CD4-positive, alpha-beta memory T cell (primary cell): Measurements from ENCODE around the gene TCERG1L. TPM values are rescaled to one million over a fixed set of nuclear protein-coding genes. Genes with fewer than 3 reads are reported as not detected.

Source experiments
- CTCF ChIA-PET: fragments of 350-600 bp; sonication (Branson Sonifier 250); formaldehyde crosslinking; loops from one replicate; lab custom pipeline; 2021; ENCODE audit warnings: inconsistent platforms; ENCODE audit not compliant: partially characterized antibody; lab: Charles Lee
- POLR2A ChIA-PET: fragments of 350-600 bp; sonication (Branson Sonifier 250); formaldehyde crosslinking; loops from one replicate; lab custom pipeline; 2021; ENCODE audit not compliant: partially characterized antibody; lab: Charles Lee
- DNase-seq, 5 donors: peaks; one replicate each; pipeline versions ENCODE4 v3.0.0 to v3.0.0-alpha.2; 2020 to 2022; ENCODE audit warnings: mixed read lengths in 1 of 5
- H3K27ac ChIP-seq: one replicate; pipeline ENCODE4 v1.7.0; 2013; ENCODE audit warnings: low read depth, low read length
- H3K27me3 ChIP-seq: 2 replicates; pipeline ENCODE4 v1.7.0; 2013; ENCODE audit warnings: mild to moderate bottlenecking, low read length, moderate library complexity; ENCODE audit not compliant: insufficient read depth
- H3K36me3 ChIP-seq: 2 replicates; pipeline ENCODE4 v1.7.0; 2013; ENCODE audit warnings: mild to moderate bottlenecking, low read length, moderate library complexity; ENCODE audit not compliant: insufficient read depth
- H3K4me1 ChIP-seq: 2 replicates; pipeline ENCODE4 v1.7.0; 2013; ENCODE audit warnings: mild to moderate bottlenecking, low read length, moderate library complexity; ENCODE audit not compliant: insufficient read depth
- H3K4me3 ChIP-seq, 2 donors: one replicate each; pipeline ENCODE4 v1.7.0; 2013; ENCODE audit warnings: low read length in 2 of 2, mild to moderate bottlenecking in 1 of 2
- H3K9me3 ChIP-seq, 2 donors: one replicate each; pipeline ENCODE4 v1.7.0; 2013; ENCODE audit warnings: low read length in 2 of 2, control low read depth in 1 of 2; ENCODE audit not compliant: control insufficient read depth in 1 of 2
- H3K27ac Mint-ChIP-seq, 7 donors: one replicate each; pipeline ENCODE4 v1.8.0; 2020 to 2021; ENCODE audit warnings: mixed read lengths in 7 of 7, mild to moderate bottlenecking in 6 of 7, inconsistent platforms in 3 of 7, moderate library complexity in 3 of 7
- H3K27me3 Mint-ChIP-seq, 2 donors: one replicate each; pipeline ENCODE4 v1.8.0; 2020 to 2021; ENCODE audit warnings: mixed read lengths in 2 of 2
- H3K36me3 Mint-ChIP-seq, 2 donors: one replicate each; pipeline ENCODE4 v1.8.0; 2020 to 2021; ENCODE audit warnings: mixed read lengths in 2 of 2, inconsistent platforms in 1 of 2, mild to moderate bottlenecking in 1 of 2
- H3K4me1 Mint-ChIP-seq, 4 donors: one replicate each; pipeline ENCODE4 v1.8.0; 2020 to 2021; ENCODE audit warnings: mixed read lengths in 4 of 4, mild to moderate bottlenecking in 1 of 4
- H3K4me3 Mint-ChIP-seq, 8 donors: one replicate each; pipeline ENCODE4 v1.8.0; 2020 to 2021; ENCODE audit warnings: mixed read lengths in 8 of 8, mild to moderate bottlenecking in 7 of 8, moderate library complexity in 6 of 8, inconsistent platforms in 3 of 8
- H3K9me3 Mint-ChIP-seq, 8 donors: one replicate each; pipeline ENCODE4 v1.8.0; 2020 to 2021; ENCODE audit warnings: mixed read lengths in 8 of 8, mild to moderate bottlenecking in 5 of 8, inconsistent platforms in 3 of 8, moderate library complexity in 1 of 8
- intact Hi-C: fragments of 100-400 bp; cut with micrococcal nuclease; formaldehyde crosslinking; loops from one replicate; pipeline ENCODE4 v1.15.1; 2023
- polyA plus RNA-seq, 2 donors: library from polyadenylated mRNA; unstranded; fragments of 300-500 nt; fragmentation: Illumina TruSeq; gene quantifications; one replicate each; pipeline ENCODE4 v1.2.3, GENCODE V29; 2021
- total RNA-seq, 2 experiments: library from RNA; stranded (reverse); gene quantifications; one replicate each; pipeline ENCODE4 v1.2.3, GENCODE V29; 2021

Gene TCERG1L
- total and polyA plus RNA-seq, 4 experiments from 2014 or later: not detected

DNA sequence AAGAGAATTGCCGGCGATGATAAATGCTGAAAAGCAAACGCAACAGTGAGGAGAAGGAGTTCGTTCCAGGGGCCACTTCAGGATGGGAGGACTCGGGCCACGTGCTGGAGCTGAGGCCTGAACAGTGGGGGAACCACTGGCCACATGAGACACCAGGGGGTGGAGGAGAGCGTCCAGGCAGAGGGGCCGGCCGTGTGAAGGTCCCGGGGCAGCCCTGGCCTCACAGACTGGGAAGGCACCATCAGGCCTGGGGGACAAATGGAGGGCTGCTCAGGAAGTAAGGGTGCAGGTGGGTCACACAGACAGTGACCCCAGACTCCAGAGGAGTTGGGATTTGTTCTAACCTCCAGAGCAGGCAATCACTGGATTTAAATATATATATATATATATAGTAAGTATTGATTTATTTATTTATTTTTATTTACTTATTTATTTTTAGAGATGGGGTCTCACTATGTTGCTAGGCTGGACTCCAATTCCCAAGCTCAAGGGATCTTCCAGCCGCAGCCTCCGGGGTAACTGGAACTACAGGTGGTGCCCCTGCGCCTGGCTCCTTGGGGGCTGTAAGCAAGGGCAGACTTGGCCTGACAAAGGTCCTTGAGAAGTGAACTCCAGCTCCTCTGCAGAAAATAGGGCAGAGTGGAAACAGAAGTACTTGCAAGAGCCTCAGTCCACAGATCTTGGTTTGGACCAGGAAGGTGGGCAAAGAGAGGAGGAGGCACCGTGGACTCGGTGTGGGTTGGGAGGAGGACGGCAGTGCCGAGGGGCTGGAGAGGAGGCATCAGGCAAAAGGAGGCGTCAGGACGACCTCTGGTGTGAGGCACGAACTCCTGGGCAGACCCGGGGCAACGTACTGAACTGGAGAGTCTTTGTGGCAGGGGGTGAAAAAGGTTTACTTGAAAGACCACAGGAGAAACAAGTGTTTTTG is 57.3 kb downstream of the TCERG1L start:
- H3K36me3 Mint-ChIP-seq: no peaks in the 10 kb centered on the region
- intact Hi-C loops: no loop called here
- CTCF ChIA-PET: no interaction called here
- no peaks in the 10 kb centered on the region for H3K4me1 Mint-ChIP-seq
- H3K27me3 Mint-ChIP-seq: peaks cover 0 to 4% of the 10 kb centered on the region in 2 donors
- Histone ChIP-seq H3K4me3 (no peak overlapping the region), H3K9me3 (no peaks in the 10 kb centered on the region), H3K4me1 (no peaks in the 10 kb centered on the region), H3K27me3 (no peaks in the 10 kb centered on the region), H3K27ac (no peak overlapping the region), H3K36me3 (no peaks in the 10 kb centered on the region)
- no peak overlapping the region for H3K4me3 Mint-ChIP-seq
- no peak overlapping the region for H3K27ac Mint-ChIP-seq
- no peak for DNase-seq
- no peaks in the 10 kb centered on the region for H3K9me3 Mint-ChIP-seq
- POLR2A ChIA-PET: no interaction called here

DNA sequence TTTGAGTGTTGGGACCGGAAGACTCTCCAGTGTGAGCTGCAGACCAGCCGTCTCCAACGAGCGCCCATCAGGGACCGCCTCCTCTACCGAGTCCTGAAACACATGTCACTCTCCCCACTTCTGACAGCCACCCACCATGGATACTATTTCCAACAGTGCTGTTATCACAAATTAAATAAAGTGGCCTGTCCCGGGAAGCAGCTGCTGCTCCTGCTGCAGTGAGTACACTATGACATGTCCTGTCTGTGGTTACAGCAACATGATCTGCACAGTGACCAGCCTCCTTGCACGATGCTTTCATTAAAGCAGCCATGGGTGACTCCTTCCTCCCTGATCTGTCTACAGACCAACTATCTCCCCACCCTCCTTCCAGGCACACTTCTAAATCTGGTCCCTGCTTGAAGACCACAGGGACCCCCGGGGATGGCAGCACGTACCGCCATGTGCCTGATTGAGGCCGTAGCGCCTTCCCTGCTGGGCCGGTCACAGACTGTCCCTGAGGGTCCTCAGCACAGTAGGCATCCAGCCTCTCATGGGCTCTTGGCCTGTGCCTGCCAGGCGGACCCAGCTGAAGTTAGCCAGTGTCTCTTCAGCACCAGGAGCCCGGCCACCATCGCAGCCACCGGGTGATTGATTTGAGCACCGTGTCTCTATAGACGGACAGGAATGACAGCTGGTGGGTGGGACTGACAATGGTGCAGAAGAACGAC is 58.8 kb downstream of the TCERG1L start:
- H3K4me3 ChIP-seq: no peak overlapping the region
- Mint-ChIP-seq H3K27me3 (peaks cover 0 to 4% of the 10 kb centered on the region in 2 donors), H3K4me3 (no peak overlapping the region), H3K4me1 (no peaks in the 10 kb centered on the region), H3K9me3 (no peaks in the 10 kb centered on the region), H3K36me3 (no peaks in the 10 kb centered on the region), H3K27ac (no peak overlapping the region)
- intact Hi-C loops: no loop called here
- H3K4me1 ChIP-seq: no peaks in the 10 kb centered on the region
- DNase-seq: no peak
- ChIA-PET CTCF (no interaction called here), POLR2A (no interaction called here)
- H3K36me3 ChIP-seq: no peaks in the 10 kb centered on the region
- H3K27me3 ChIP-seq: no peaks in the 10 kb centered on the region
- H3K27ac ChIP-seq: no peak overlapping the region
- no peaks in the 10 kb centered on the region for H3K9me3 ChIP-seq

DNA sequence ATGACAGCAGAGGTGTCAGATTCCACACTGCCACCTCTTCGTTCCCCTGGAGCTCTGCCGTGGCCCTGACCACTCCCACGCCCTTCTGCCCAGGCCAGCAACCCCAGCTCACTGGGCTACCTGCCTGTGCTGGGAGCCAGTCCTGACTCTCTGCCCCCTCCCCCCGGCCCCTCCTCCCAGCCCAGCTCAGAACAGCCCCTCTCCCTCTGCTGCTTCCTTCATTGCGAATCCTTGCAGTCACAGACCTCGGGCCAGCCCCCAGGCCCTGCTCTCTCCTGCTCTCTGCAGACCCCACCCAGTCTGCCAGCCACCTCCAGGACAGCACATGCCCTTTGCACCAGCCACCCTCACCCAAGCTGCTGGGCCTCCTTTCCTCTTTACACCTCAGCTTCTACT is 60.4 kb downstream of the TCERG1L start:
- CTCF ChIA-PET: no interaction called here
- H3K9me3 ChIP-seq: no peaks in the 10 kb centered on the region
- no peak overlapping the region for H3K4me3 ChIP-seq
- intact Hi-C loops: no loop called here
- H3K36me3 ChIP-seq: no peaks in the 10 kb centered on the region
- Mint-ChIP-seq H3K36me3 (no peaks in the 10 kb centered on the region), H3K4me1 (no peaks in the 10 kb centered on the region), H3K27me3 (peaks cover 0 to 4% of the 10 kb centered on the region in 2 donors), H3K4me3 (no peak overlapping the region), H3K27ac (no peak overlapping the region), H3K9me3 (no peaks in the 10 kb centered on the region)
- no peak overlapping the region for H3K27ac ChIP-seq
- no peaks in the 10 kb centered on the region for H3K4me1 ChIP-seq
- no peaks in the 10 kb centered on the region for H3K27me3 ChIP-seq
- POLR2A ChIA-PET: no interaction called here
- no peak for DNase-seq

DNA sequence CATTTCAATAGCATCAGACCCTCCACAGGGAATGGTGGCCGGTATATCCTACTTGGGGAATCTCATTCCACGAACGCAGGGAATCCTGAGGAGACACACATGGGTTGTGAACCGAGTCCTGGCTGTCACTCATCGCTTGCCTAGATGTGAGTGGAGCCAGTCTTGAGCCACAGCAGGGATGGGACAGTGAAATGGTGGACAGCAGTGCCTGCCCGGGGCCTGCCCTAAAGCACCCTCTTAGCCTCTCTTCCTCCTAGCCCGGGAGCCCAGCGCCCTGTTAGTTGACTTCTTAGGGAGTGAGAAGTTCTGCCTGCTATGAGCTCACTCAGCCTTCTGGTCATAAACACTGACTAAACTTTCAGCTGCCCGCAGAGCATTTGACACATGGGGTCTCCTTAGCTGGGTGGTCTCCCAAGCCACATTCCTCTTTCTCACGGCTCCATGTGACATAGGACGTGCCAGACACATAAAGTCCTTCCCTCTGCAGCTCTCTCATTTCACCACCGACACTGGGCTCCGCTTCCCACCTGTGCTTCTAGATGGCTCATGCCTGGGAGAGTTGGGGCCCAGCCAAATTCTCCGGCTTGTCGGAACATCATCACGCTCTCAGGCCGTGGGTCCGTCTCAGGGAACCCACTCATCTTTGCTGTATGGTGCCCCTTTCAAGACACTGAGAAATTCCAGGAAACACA is 60.9 kb downstream of the TCERG1L start:
- DNase-seq: no peak
- Histone ChIP-seq H3K36me3 (no peaks in the 10 kb centered on the region), H3K4me3 (no peak overlapping the region), H3K27me3 (no peaks in the 10 kb centered on the region), H3K27ac (no peak overlapping the region), H3K9me3 (no peaks in the 10 kb centered on the region), H3K4me1 (no peaks in the 10 kb centered on the region)
- Mint-ChIP-seq H3K9me3 (no peaks in the 10 kb centered on the region), H3K4me1 (no peaks in the 10 kb centered on the region), H3K27ac (no peak overlapping the region), H3K27me3 (peaks cover 0 to 4% of the 10 kb centered on the region in 2 donors), H3K36me3 (no peaks in the 10 kb centered on the region), H3K4me3 (no peak overlapping the region)
- intact Hi-C loops: no loop called here
- CTCF ChIA-PET: no interaction called here
- POLR2A ChIA-PET: no interaction called here

DNA sequence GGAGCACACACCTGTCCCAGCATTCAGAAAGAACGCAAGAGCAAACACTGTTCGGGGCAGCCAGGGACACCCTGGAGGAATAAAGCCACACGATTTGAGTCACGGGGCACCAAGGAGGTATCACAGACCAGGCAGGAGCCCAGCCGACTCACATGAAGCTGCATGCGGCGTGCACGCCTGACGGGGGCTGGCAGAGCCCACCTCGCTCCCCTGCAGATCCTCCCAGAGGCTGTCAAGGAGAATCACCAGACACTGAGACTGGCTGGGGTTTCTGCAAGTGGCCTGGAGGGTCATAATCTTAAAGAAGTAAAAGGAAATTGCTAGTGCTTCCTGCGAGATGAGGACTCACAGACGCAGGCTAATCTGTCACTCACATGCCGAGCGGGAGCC is 61.6 kb downstream of the TCERG1L start:
- Histone ChIP-seq H3K36me3 (no peaks in the 10 kb centered on the region), H3K27me3 (no peaks in the 10 kb centered on the region), H3K4me3 (no peak overlapping the region), H3K27ac (no peak overlapping the region), H3K9me3 (no peaks in the 10 kb centered on the region), H3K4me1 (no peaks in the 10 kb centered on the region)
- ChIA-PET CTCF (no interaction called here), POLR2A (no interaction called here)
- Mint-ChIP-seq H3K9me3 (no peaks in the 10 kb centered on the region), H3K4me1 (no peaks in the 10 kb centered on the region), H3K36me3 (no peaks in the 10 kb centered on the region), H3K4me3 (no peak overlapping the region), H3K27ac (no peak overlapping the region), H3K27me3 (peaks cover 0 to 4% of the 10 kb centered on the region in 2 donors)
- intact Hi-C loops: loop anchor here (10.0 kb wide), 1 partner anchor 625 kb away; no protein-coding TSS in a partner anchor
- DNase-seq: no peak

DNA sequence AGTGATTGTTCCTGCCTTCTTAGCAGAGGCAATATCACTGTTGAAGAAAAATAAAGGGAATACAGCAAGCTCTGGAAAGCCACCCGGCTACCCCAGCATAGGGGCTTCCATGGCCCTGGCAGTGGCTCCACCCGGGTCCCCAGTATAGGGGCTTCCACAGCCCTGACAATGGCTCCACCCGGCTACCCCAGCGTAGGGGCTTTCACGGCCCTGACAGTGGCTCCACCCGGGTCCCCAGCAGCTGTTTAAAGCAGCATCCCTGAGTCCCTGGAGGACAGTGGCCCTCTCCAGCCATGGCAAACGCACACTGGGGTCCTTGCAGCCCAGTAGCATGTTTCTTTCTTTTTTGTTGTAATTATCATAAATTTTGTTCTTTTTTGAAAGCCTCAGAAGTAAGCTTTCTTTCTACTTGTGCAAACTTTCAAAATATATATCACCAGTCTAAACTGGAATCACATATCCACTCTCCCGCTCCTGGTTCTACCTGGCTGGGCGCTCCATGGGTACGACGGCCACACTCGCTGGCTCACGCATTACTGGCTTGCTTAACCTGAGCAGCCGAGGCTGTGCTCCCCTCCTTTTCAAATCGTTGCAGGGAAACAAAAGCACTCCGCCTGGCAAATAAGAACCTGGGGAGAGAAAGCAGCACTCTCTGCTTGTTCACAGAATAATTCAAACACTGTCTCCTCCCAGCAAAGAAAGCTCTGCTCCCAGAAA is 62.1 kb downstream of the TCERG1L start:
- Mint-ChIP-seq H3K9me3 (no peaks in the 10 kb centered on the region), H3K36me3 (no peaks in the 10 kb centered on the region), H3K27me3 (peaks cover 0 to 4% of the 10 kb centered on the region in 2 donors), H3K4me3 (no peak overlapping the region), H3K4me1 (no peaks in the 10 kb centered on the region), H3K27ac (no peak overlapping the region)
- H3K4me3 ChIP-seq: no peak overlapping the region
- POLR2A ChIA-PET: no interaction called here
- DNase-seq: no peak
- H3K27ac ChIP-seq: no peak overlapping the region
- no peaks in the 10 kb centered on the region for H3K36me3 ChIP-seq
- H3K27me3 ChIP-seq: no peaks in the 10 kb centered on the region
- CTCF ChIA-PET: no interaction called here
- intact Hi-C loops: loop anchor here (10.0 kb wide), 1 partner anchor 625 kb away; no protein-coding TSS in a partner anchor
- H3K9me3 ChIP-seq: no peaks in the 10 kb centered on the region
- H3K4me1 ChIP-seq: no peaks in the 10 kb centered on the region
